GM12864 (cell line): Measurements from ENCODE around the gene ADA.
"Not testable (repeated sequence)": the region's sequence is repeated elsewhere in the genome, so short reads cannot be mapped to it uniquely, and the experiment has no call there.

ENCODE experiments used
- DNase-seq: peaks from one replicate; pipeline ENCODE4 v3.0.0-alpha.2; 2011; ENCODE audit warnings: low read depth
- H3K4me3 ChIP-seq: 2 replicates; pipeline ENCODE4 v1.5.1; 2011; ENCODE audit warnings: mild to moderate bottlenecking, low read depth, low read length, control low read depth
- TF ChIP-seq, protein P1 (sequence below): IDR thresholded peaks from 2 replicates; pipeline ENCODE4 v1.5.1; 2011; ENCODE audit warnings: low read depth, mild to moderate bottlenecking, moderate library complexity, low read length, control low read depth, inconsistent platforms; ENCODE audit errors: missing control alignments

The ADA gene

DNA sequence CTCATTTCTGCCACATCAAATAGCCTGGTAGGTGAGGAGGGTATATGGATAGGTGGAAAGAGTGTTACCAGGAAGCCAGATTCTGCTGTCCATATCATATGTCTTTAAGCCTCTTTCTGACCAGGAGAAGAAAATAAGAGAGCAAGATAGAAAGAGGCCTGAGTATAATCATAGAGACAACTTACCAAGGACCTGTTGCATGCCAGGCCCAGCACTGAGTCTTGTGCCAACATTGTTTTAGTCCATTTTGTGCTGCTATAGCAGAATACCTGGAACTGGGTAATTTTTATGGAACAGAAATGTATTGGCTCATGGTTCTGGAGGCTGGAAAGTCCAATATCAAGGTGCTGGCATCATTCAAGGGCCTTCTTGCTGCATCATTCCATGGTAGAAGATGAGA is 7.3 kb upstream of the ADA start:
- DNase-seq, result no peak
- TF ChIP-seq, protein P1, sequence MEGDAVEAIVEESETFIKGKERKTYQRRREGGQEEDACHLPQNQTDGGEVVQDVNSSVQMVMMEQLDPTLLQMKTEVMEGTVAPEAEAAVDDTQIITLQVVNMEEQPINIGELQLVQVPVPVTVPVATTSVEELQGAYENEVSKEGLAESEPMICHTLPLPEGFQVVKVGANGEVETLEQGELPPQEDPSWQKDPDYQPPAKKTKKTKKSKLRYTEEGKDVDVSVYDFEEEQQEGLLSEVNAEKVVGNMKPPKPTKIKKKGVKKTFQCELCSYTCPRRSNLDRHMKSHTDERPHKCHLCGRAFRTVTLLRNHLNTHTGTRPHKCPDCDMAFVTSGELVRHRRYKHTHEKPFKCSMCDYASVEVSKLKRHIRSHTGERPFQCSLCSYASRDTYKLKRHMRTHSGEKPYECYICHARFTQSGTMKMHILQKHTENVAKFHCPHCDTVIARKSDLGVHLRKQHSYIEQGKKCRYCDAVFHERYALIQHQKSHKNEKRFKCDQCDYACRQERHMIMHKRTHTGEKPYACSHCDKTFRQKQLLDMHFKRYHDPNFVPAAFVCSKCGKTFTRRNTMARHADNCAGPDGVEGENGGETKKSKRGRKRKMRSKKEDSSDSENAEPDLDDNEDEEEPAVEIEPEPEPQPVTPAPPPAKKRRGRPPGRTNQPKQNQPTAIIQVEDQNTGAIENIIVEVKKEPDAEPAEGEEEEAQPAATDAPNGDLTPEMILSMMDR, result no peak
- H3K4me3 ChIP-seq, result no peak overlapping the region

DNA sequence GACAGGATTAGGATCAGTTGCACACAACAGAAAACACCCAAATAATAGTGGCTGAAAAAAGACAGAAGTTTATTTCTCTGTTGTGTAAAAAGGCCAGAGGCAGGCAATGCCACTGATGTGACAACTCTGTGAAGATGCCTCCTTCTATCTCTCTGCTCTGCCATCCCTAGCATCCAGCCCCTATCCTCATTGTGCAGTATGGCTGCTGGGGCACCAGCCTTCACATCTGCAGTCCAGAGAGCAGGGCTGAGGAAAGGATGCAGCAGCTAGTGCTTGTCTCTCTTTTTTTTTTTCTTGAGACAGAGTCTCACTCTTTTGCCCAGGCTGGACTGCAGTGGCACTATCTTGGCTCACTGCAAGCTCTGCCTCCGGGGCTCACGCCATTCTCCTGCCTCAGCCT is 6.4 kb upstream of the ADA start:
- DNase-seq, result no peak
- H3K4me3 ChIP-seq, result no peak overlapping the region
- TF ChIP-seq, protein P1, result no peak

DNA sequence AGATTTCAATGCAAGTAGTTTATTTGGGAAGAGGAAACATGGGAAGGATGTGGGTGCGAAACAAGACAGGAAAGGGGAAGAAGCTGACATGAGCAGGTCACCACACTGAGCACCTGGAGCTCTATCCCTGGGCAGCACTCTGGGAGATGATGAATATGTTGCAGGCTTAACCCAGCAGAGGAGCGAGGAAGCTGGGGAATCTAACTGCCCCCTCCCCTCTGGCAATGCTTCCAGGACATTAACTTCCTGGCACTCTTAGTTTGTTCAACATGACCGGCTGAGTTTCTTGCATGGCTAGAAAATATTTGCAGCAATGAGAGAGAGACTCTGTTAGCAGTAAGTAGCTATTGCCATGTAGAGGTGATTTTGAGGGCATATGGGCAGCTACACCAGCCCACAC is 4.9 kb upstream of the ADA start:
- TF ChIP-seq, protein P1, result no peak
- no peak for DNase-seq
- H3K4me3 ChIP-seq, result no peak overlapping the region

DNA sequence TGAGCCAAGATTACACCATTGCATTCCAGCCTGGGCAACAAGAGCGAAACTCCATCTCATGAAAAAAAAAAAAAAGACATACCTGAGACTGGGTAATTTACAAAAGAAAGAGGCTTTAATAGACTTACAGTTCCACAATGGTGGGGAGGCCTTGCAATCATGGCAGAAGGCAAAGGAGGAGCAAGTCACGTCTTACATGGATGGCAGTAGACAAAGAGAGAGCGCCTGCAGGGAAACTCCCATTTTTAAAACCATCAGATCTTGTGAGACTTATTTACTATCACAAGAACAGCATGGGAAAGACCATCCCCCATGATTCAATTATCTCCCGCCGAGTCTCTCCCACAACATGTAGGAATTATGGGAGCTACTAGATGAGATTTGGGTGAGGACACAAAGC is 2.7 kb upstream of the ADA start:
- not testable (repeated sequence) for DNase-seq, H3K4me3 ChIP-seq

DNA sequence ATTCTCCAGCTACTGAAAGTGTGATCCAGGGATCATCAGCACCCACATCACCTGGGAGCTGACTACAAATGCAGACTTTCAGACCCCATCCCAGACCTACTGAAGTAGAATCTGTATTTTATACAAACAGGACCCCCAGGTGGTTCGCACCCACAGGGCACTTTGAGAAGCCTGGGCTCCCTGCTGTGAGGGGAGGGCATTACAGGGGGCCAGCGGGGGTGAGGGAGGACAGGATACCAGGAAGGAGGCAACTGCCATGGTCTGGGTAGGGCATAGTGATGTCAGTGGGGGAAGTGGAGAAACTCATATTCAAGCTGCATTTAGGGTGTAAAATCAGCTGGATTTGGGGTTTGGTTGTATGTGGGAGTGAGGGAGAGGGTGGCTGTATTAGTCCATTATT is 2.0 kb upstream of the ADA start:
- TF ChIP-seq, protein P1, result no peak
- no peak for DNase-seq
- no peak overlapping the region for H3K4me3 ChIP-seq

DNA sequence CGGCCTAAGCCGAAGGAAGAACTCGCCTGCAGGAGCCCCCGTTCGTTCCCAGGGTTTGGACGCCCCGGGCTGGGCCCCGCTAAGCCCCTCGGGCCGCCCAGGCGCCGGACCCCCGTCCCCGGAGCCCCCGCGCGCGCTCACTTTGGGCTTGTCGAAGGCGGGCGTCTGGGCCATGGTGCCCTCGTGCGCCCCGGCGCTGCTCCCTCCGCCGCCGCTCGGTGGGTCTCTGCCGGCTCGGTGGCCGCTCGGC is 140 bp downstream of the ADA start:
- TF ChIP-seq, protein P1, result no peak
- H3K4me3 ChIP-seq, result peak overlapping the region; percentile 72
- no peak for DNase-seq

DNA sequence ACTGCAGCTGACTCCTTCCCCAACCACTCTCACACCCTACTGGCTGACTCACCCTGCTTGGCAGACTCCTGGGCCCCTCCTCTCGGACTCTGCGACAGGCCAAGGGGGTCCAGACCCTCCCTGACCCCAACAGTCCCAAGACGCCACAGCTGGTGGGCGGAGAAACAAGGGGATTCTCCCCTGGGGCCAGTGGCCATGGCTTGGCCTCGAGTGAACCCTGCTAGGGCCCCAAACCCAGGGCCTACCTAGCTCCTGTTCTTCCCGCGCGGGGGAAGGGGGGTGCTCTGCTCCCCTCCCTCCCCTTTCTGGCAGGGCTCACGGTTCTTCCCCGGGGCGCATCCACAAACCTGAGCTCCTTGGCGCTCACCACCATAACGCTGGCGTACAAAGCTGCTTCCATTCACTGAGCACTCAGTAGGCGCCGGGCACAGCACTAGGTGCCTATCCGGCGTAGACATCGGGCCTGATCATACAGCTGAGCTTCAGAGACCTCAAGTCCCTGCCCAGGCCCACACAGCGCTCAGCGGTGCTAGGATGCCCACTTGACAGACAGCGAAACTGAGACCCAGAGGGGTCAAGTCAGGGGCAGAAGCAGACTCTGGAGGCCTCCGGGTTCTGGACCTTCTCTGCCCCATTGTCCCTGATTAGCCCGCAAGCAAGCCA is 597 bp downstream of the ADA start:
- peak overlapping the region; percentile 72 for H3K4me3 ChIP-seq
- TF ChIP-seq, protein P1, result no peak
- no peak for DNase-seq
